ENCODE data around the gene LAMA2.

DNA sequence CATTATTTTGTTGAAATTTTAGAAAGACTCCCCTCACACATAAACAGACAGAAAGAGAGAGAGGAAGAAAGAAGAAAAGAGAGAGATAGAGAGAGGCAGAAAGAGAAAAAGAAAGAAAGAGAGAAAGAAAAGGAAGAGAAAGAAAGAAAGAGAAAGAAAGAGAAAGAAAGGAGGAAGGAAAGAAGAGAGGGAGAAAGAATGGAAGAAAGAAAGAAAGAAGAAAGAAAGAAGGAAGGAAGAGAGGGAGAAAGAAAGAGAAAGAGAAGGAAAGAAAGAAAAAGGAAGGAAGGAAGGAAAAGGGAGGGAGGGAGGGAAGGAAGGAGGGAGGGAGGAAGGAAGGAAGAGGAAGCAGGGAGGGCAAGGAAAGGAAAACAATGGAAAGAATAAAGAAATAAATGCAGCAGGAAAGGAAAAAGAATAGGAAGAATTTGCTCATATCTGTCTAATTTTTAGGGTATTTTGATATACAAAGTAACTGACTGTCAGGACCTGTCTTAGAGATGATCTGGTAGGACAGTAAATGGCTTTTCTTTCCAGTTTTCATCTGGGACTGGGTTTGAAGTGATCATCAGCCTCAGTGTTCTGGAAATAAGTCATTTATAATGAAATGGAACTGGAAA, 325.6 kb downstream of the LAMA2 start:
- TF ChIP-seq LEF1 (IDR thresholded peaks at IDR 0.05; ENCODE audit: borderline replicate concordance) (no peak), SP1 (IDR thresholded peaks at IDR 0.05) (no peak), PKNOX1 (IDR thresholded peaks at IDR 0.05) (no peak), ARNT (IDR thresholded peaks at IDR 0.05) (no peak)
